Measurements from ENCODE around the gene FRMPD1.
"Not testable (repeated sequence)": the region's sequence is repeated elsewhere in the genome, so short reads cannot be mapped to it uniquely, and the experiment has no call there.

FRMPD1 gene, protein sequence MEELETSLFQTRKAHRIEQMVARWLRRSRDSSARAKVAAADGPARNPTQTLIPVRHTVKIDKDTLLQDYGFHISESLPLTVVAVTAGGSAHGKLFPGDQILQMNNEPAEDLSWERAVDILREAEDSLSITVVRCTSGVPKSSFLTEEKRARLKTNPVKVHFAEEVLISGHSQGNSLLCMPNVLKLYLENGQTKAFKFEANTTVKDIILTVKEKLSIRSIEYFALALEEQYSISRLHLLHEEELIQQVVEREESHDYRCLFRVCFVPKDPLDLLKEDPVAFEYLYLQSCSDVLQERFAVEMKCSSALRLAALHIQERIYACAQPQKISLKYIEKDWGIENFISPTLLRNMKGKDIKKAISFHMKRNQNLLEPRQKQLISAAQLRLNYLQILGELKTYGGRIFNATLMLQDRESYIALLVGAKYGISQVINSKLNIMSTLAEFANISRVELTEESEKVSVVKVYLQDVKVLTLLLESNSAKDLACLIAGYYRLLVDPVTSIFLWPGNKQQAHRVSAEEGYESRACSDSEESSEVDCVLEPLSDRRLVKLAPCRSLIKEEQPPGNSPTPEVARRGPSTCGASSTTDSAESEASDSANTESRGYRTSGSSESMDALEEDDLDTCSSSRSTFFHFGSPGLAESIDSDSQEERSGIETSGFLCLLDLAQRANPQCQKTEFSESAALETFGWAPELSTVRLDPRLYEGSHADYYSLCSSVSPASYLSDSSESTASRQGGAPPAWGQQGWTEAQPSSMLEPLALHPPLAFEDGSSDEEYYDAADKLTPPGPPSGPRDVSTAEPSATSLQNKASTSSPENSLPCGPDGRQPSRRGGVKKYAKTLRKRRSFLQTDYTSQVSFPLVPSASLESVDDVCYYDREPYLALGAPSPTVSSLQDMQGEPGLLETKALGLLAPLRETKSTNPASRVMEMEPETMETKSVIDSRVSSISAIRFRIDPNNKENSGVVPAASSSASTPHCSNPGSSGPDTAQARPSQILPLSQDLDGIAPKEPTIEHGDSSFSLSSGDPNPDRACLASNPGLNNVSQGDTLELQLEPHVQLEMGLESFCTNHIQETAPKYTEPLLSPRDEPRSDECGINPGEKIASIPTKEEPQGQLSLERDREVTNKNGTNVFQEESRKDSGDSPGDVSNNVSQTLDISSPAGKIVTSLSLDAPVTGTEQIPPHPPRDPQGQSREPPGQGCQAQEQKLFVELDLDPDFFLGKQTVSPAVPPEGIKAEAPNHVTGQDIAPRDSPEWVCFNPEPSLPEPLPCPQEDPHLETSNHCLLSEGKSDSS (N-terminal part only)

DNA sequence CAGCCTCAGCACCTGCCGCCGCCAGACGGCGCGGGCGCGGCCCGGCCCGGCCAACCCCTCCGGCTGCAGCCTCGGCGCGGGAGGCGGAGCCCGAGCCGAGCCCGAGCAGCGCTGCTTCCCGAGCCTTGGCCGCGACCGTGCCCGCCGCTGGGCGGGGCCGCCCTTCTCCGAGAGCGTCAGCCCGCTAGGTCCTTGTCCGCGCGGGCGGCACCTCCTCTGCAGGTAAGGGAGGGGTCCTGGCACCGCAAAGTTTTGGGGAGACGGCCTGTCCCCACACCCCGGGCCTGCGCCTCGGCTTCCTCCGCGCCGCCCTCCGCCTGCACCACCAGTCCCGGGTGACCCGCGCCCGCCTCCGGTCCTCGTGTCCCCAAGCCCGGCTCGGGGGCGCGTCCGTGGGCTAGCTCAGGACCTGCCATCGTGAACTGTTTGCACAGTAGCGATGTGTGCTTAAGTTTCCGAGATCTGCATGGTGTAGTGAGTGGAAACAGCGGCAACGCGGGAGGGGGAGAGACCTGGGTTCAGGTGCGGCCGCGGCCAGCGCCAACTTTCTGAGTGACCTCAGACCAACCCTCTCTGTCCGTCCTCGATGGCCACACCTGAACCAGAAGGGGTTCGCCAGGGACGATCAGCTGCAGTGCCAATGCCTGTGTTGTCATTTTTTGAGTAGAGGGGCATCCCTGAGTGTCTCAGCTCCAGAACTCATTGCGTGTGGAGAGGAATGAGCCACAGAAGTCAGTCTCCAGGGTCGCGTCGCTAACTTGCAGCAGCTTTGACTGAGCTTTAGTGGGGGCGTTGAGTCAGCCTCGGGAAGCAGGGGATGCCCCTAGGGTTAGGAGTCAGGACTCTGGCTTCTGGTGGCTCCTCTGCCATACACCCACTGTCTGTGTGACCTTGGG lies at the start of gene FRMPD1:
TSS of gene FRMPD1 (plus strand) at position 82 of the 896 bp plus-strand sequence. CDS start 41,688 bp downstream, outside the sequence.
- DNase-seq (ENCODE audit: low spot score): peak; percentile 30

DNA sequence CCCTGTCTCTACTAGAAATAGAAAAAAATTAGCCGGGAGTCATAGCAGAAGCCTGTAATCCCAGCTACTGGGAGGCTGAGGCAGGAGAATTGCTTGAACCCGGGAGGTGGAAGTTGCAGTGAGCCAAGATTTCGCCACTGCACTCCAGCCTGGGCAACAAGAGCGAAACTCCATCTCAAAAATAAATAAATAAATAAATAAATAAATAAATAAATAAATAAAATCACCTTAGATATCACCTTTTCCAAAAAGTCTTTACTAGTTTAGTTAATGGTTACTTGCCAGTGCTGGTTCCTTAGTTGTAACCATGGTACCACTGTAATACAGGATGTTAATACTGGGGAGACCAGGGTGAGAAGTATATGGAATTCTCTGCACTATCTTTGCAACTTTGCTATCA lies 48.7 kb upstream of the FRMPD1 start:
- not testable (repeated sequence) for DNase-seq (ENCODE audit: low spot score)

DNA sequence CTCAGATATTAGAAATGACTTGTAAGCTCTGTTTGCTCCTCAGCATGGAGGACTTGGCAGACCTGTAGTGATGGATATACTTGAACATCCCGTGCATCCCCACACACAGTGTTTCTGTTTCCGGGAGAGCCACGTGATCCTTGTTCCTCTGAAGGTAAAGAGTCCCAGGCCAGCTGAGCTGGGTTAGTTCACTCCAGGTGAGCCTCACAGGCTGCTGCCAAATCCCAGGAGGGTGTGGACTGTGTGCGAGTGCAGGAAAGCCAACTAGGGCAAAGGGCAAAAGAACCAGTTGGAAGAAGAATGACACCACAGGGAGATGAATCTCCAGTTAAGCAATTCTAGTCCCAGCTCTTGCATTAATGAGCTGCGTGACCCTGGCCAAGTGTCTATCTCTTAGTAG lies 47.9 kb upstream of the FRMPD1 start:
- no peak for DNase-seq (ENCODE audit: low spot score)

DNA sequence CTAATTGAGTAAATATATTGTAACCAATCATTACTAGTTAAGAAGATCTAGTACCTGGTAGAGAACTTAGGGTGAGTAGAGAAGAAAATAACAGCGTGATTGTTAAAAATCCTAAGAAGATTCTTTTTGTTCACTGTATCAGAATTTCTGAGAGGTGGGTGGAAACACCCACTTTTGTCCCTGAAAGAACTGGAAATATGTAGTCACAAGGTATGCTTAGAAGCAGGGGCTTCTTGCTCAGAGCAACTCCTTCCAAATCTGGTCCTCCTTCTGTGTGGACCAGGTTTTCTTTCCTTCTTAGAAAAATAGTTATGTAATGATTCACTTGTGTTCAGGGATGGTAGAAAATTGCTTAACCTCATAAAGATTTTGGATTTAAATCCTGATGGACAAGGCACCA lies 46.5 kb upstream of the FRMPD1 start:
- no peak for DNase-seq (ENCODE audit: low spot score)

DNA sequence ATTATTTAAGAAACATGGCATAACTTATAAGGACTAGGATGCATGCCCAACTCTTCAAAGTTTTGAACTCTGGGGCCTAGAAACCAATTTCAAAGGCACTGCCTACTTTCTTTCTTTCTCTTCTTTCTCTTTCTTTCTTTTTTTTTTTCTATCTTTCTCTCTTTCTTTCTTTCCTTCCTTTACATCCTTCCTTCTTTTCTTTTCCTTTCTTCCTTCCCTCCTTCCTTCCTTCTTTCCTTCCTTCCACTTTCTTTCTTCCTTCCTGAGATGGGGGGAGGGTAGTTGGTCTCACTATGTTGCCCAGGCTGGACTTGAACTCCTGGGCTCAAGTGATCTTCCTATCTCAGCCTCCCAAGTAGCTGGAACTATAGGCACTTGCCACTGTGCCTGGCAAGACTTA lies 42.5 kb upstream of the FRMPD1 start:
- no peak for DNase-seq (ENCODE audit: low spot score)

DNA sequence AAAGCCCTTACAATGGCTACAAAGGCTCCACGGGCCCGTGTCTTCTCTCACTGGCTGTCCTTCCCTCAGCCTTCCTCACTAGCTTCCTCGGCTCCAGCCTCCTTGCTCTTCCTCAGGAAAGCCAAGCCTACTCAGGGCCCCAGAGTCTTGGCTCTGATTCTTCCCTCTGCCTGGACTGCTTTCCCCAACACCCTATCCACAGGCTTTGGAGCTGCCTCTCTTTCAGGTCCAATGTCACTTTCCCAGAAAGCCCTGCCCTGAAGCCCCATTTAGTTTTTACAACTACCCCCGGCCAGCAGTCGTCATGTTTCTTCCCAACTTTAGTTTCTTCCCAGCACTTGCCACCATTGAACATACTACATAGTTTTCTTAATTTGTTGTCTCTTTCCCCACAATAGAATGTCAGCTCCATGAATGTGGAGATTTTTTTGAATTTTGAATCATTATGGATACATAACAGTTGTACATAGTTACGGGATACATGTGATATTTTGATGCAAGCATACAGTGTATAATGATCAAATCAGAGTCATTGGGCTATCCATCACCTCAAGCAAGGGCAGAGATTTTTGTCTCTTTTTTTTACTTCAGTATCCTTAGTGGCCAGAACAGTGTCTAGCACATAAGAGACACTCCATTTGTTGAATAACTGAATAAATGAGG lies 40.9 kb upstream of the FRMPD1 start:
- DNase-seq (ENCODE audit: low spot score): no peak

DNA sequence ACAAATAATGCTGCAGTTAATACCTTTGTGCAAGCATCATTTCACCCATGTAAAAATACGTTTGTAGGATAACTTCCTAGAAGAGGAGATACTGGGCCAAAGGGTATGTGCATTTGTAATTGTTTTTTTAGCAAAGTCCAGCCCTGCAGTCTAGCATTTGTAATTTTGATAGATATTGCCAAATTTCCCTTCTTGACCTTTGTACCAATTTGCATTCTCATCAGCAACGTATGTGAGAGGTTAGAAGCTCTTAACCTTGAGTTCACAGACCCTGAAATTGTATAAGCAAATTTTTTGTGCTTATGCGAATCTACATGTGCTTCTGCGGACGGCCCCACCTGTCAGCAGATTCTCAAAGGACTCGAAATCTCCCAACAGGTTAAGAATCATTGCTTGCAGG lies 39.7 kb upstream of the FRMPD1 start:
- no peak for DNase-seq (ENCODE audit: low spot score)

DNA sequence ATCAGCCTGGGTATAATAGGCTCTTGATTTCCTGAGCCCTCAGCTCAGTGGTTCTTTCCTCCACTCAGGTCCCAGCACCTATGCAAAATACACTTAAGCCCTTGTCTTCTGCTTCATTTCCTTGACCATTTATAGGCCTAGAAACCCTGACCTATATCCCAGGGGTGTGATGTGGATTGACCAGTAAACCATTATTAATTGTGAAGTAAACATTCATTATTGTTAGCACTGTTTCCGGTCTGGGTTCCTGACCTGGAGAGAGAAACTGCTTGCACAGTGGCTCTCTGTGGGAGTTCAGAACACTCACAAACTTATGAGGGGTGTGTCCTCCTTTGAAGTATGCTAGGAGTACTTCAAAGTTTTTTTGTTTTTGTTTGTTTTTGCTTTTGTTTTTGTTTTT lies 38.8 kb upstream of the FRMPD1 start:
- peak; percentile 52 for DNase-seq (ENCODE audit: low spot score)

DNA sequence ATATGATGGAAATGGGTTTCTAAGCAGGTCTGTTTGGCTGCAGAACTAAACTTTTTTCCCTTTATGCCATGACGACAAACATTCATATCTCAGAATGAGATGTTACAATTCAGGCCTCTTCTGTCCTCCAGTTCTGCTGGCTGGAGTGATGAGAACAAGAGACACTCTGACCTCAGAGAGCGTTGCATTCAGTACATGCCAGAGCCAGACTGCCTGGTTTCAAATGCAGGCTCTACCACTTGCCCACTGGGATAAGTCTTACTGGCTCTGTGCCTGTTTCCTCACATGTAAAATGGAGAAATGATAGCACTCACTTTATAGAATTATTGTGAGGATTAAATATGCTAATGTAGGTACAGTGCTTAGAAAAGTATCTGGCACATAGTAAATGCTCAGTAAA lies 33.6 kb upstream of the FRMPD1 start:
- DNase-seq (ENCODE audit: low spot score): no peak

DNA sequence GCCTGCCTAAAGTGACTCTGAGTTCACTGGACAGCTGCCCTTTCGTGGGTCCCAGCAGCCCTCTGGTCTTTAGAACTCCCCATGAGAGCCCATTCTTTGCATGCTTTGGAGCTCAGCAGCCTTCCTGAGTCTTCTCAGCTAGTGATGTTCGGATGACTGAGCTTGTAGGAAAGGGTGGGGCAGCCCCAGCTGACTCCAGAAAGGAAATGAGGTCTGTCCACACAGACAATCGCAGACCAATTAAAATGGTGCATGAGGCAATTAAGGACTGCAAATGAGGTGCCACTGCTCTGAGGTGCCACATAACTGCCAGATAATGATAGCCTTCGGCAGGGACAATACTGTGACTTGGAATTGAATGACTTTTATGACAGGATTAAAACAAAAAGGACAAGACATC lies 32.9 kb upstream of the FRMPD1 start:
- no peak for DNase-seq (ENCODE audit: low spot score)

DNA sequence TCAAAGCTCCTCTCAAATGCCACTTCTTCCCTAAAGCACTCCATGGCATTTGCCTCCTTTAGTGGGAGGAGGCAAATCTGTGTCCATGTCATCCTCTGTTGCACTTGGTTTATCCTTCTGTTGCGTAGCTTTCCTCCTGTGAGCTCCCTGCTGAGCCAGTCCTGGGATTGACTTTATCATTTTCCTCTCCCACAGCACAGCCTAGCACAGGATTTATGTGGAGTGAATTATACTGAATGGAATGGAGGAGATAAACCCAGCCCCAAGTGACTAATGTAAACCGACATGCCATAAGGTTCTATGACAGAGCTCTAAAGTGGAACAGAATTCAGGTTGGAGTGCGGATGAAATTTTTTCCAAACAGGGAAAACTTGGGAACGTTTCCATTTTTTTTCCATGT lies 31.9 kb upstream of the FRMPD1 start:
- DNase-seq (ENCODE audit: low spot score): no peak

DNA sequence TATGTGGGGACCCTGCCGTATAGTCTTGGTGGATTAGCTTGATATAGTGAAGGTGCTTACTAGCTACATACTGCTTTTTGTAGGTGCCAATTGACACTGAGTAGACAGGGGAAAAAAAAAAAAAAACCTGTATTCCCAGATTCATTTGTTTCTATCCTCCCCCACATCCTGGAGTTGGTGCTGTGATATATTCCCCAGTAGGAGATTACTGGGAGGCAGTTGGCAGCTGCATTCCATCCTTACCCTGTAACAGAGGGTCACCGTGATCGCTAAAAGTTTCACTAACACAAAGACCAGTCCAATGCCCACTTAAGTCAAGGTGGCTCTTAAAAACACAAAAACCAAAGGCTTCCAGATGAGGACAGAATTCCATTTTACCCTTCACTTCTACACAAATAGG lies 30.9 kb upstream of the FRMPD1 start:
- no peak for DNase-seq (ENCODE audit: low spot score)

DNA sequence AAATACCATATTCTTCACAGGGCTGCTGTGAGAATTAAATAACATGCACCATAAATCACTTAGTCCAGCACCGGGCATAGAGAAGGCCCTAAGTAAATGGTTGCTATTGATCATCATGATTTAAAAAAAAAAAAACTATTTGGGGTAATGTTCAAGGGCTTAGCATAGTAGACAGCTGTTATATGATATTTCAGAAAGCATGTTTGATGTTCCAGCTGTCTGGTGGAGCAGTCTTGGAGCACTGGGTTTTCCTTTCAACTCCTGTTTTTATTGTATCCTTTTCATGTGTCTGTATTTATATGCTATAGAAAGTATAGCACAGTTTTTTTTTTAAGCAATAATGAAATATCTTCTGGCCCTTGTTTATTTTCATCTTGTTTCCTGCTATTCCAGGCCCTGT lies 30.4 kb upstream of the FRMPD1 start:
- DNase-seq (ENCODE audit: low spot score): no peak

DNA sequence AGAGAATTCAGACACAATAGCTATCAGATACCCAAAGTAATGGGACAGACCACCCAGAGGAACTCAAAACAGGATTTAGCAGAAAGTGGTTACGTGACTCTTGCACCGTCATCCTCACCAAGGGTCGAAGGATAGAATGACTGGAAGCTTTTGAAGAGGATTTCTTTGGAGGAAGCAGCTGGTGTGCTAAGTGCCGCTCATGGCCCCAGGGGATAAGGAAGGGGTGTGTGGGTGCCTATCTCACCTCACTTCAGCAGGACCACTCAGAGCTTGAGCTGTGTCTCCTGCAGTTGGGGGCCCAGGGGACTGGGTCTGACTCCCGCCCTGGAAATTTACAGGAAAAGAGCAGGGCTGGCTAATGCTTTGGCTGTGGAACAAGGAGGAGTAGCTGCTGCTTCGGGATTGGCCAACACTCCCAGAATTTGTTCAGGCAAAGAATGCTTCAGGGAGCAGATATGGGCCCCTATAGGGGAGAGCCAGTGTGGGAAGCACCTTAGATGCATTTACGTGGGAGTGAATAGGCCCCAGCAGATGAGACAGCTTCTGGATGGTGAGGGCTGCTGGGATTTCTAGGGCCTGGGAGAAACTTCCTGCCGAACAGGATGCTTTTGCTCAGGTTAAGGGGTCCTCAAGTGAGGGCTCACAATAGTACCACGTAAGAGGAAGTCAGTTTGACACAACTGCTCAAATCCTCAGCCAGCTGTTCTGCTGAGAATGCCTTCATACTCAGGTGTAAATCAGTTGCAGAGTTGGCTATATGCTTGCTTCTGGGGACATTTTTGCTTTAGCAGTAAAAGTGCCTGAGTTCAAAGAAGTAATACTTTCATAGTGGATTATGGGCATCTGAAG lies 29.3 kb upstream of the FRMPD1 start:
- no peak for DNase-seq (ENCODE audit: low spot score)

DNA sequence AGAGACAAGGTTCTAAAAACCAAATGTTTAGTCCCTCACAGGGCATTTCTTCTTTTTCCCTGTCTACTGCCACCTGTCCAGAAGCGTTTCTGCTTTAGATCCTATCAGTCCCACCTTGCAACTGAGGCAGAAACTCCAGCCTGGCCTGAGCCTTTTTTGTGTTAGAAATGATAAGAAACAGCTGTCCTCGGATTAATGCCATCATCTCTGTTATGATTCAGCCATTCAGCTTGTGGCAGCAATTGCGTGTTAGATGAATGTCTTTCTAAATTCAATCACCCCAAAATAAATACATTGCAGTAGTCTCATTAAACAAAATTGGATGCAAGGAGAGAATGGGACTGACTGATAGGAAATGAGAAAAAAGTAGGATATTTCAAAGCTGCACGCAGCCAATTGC lies 28.3 kb upstream of the FRMPD1 start:
- no peak for DNase-seq (ENCODE audit: low spot score)

DNA sequence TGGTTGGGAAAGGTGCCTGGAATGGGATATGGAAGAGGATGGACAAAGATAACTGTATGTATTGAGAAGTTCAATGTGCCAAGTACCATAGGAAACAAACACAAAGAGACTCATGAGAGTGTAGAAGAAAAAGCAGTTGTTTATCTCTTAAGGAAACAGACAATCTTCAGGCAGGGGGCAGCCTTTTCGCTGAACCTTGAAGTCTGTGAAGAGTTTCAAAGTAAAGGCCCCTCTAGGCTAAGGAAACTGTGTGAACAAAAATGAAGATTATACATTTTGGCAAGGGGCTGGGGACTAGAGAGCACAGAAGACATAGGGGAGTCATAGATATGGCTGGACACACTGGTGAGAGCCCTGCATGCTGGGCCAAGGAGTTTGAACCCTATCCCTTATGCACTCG lies 27.5 kb upstream of the FRMPD1 start:
- DNase-seq (ENCODE audit: low spot score): no peak

DNA sequence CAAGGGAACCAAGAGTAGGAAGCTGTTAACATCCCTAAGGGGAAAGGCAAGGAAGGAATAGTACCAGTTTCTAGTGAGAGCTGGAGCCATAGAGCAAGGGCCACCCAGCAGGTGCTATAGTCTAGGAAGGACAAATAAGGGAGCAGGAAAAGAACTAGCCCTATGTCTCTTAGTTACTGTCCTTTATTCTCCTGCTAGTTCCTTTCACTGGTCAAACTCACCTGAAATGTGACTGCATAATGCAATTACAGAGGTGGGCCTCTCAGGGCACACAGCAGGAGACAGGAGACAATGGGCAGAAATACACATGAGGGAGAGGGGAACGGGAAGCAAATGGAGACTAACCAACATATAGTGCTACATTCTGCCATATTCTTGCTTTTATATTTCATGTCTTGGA lies 26.7 kb upstream of the FRMPD1 start:
- no peak for DNase-seq (ENCODE audit: low spot score)

DNA sequence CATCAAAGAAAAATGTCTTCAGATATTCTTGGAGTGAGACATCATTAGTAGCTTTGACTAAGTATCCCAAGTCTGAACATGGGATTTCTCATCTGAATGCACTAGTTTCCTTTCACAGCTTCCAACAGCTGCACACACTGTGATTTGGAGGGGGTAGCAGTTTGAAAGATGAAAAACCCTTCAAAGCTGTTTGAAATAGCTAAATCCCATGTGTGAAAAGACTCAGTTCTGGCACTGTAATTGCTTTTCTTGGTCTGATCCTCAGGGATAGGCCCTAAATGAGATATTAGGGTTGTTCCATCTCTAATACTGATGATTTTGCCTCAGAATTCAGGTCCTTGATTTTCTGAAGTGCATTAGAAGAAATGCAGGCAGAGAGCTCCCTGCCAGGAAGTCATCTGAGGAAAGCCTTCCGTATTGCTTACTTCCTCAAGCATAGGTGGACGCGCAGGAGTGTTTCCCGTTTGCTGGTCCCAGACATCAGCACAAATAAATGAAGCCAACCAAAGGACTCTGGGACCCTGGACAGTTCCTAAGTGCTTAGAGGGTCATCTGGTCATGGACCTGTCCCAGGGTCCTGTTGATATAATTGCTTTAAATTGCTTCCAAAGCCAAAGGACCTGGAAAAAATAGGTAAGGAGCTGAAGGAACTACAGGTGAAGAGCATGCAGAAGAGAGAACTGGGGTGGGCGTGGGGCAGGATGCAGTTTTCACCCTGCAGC lies 25.6 kb upstream of the FRMPD1 start:
- DNase-seq (ENCODE audit: low spot score): no peak

DNA sequence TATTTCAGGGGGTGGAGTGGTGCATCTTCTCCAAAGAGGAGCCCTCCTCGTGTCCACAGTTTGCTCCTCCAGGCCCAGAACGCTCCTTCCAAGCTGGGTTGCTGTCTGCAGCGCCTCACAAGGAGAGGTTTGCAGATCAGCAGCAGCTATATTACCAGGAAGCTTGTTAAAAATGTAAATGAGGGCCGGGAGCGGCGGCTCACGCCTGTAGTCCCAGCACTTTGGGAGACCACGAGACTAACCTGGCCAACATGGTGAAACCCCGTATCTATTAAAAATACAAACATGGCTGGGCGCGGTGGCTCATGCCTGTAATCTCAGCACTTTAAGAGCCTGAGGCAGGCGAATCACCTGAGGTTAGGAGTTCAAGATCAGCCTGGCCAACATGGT lies 25.0 kb upstream of the FRMPD1 start:
- DNase-seq (ENCODE audit: low spot score): no peak
